GM10248 (cell line): Measurements from ENCODE around the gene NSMF.

Experiments used
- CTCF ChIA-PET: fragments of 300-600 bp; sonication (Branson Sonifier 250); formaldehyde crosslinking; extraction: SDS; loops from one replicate; lab custom pipeline; 2021; ENCODE audit warnings: antibody characterized with exemption; lab: Yijun Ruan, JAX
- POLR2A ChIA-PET: fragments of 350-650 bp; sonication (Branson Sonifier 250); formaldehyde crosslinking; extraction: SDS; loops from one replicate; lab custom pipeline; 2020; ENCODE audit warnings: antibody characterized with exemption; lab: Yijun Ruan, JAX
- DNase-seq: peaks from one replicate; pipeline ENCODE4 v3.0.0; 2012; ENCODE audit errors: extremely low spot score
- CTCF ChIP-seq: IDR thresholded peaks from 2 replicates; pipeline ENCODE4 v1.5.1; 2012; ENCODE audit warnings: mild to moderate bottlenecking, low read depth; ENCODE audit errors: extremely low read depth, missing control alignments, control extremely low read depth

The NSMF gene

GRCh38 chr9:137449931-137450538 lies 9.1 kb downstream of the NSMF start:
- DNase-seq, result no peak
- ChIA-PET CTCF (interaction anchor here (0.8 kb wide), 1 partner anchor 27 kb away, joined by 3 read pairs; the partner anchor contains the start of gene EXD3), POLR2A (no interaction called here)
- TF ChIP-seq CTCF, result no peak

GRCh38 chr9:137449081-137449844 lies 9.9 kb downstream of the NSMF start:
- TF ChIP-seq CTCF, result no peak
- ChIA-PET CTCF (interaction anchor here (1.3 kb wide), 1 partner anchor 12 kb away, joined by 3 read pairs; no protein-coding TSS in a partner anchor), POLR2A (no interaction called here)
- DNase-seq, result no peak

- no peak for TF ChIP-seq CTCF
- POLR2A ChIA-PET, result interaction anchor here (0.6 kb wide), 1 partner anchor 36 kb away, joined by 4 read pairs; no protein-coding TSS in a partner anchor
- CTCF ChIA-PET, result interaction anchor here (1.3 kb wide), 1 partner anchor 13 kb away, joined by 3 read pairs; no protein-coding TSS in a partner anchor
- no peak for DNase-seq
These were observed 10.6 kb downstream of the NSMF start for GRCh38 chr9:137448602-137448962.

- ChIA-PET POLR2A (interaction anchor here (0.6 kb wide), 2 partner anchors 36 to 147 kb away, joined by 4 to 5 read pairs; no protein-coding TSS in a partner anchor), CTCF (interaction anchor here (1.0 to 1.3 kb wide), 3 partner anchors 14 to 161 kb away, joined by 3 to 4 read pairs (median 3); no protein-coding TSS in a partner anchor)
- no peak for TF ChIP-seq CTCF
- no peak for DNase-seq
These were observed 11.2 kb downstream of the NSMF start for GRCh38 chr9:137447722-137448601.

GRCh38 chr9:137446851-137447471 lies 12.2 kb downstream of the NSMF start:
- TF ChIP-seq CTCF, result no peak
- no peak for DNase-seq
- ChIA-PET CTCF (interaction anchor here (1.0 to 3.7 kb wide), 6 partner anchors 12 to 160 kb away, joined by 3 to 41 read pairs (median 5); partner anchors contain the start of genes EXD3, NOXA1 and NSMF), POLR2A (no interaction called here)
